K562 (cell line): ENCODE data around the gene ASCL2. TPM values are rescaled to one million over a fixed set of nuclear protein-coding genes. Genes with fewer than 3 reads are reported as not detected.

Experiments
- ATAC-seq: fragments of 200-7000 bp; cut with Tn5 transposase; 3 replicates; pipeline ENCODE4 v1.9.1; 2020; ENCODE audit warnings: moderate library complexity
- BruUV-seq: library from RNA; stranded (reverse); fragments of 400-500 nt; replicated peaks from 2 replicates; lab custom pipeline; 2021; lab: Mats Ljungman, UMichigan
- CTCF ChIA-PET: fragments of 300-600 bp; formaldehyde crosslinking; extraction: SDS; loops from one replicate; lab custom pipeline; 2021; ENCODE audit warnings: low intra/inter-chr PET ratio; lab: Yijun Ruan, JAX
- POLR2A ChIA-PET: fragments of 300-600, 350-650 bp; sonication (Branson Sonifier 250); formaldehyde crosslinking; extraction: SDS; loops from one replicate; lab custom pipeline; 2021; ENCODE audit warnings: antibody characterized with exemption, inconsistent platforms; lab: Yijun Ruan, JAX
- DNase-seq, 4 experiments: peaks; one replicate each; pipeline versions ENCODE4 v3.0.0 to v3.0.0-alpha.2; 2011 to 2018; ENCODE audit warnings: low spot score in 3 of 4, mixed read lengths in 3 of 4; ENCODE audit errors: extremely low read depth in 1 of 4
- FAIRE-seq: peaks from 2 replicates; lab custom pipeline; 2011; peaks lifted over from hg19 to GRCh38; lab: Jason Lieb, UNC
- H2AFZ ChIP-seq: 2 replicates; pipeline ENCODE4 v1.6.0; 2011; ENCODE audit warnings: low read depth, low read length, control low read depth, inconsistent platforms
- H3K27ac ChIP-seq: fragments of 200-600 bp; 3 replicates; pipeline ENCODE4 v1.8.0; 2011; ENCODE audit warnings: low read depth, mild to moderate bottlenecking, control low read depth, inconsistent platforms, low read length, moderate library complexity, mixed read lengths; ENCODE audit errors: extremely low read depth
- H3K27me3 ChIP-seq, 2 experiments: fragments of 300-600 bp in 1 of 2; 2 replicates in 1 of 2; 3 replicates in 1 of 2; pipeline versions ENCODE4 v1.6.0 to v1.8.0; 2011; ENCODE audit warnings: inconsistent platforms in 2 of 2, low read length in 2 of 2, mild to moderate bottlenecking in 1 of 2, mixed read lengths in 1 of 2, moderate library complexity in 1 of 2; ENCODE audit not compliant: control insufficient read depth in 2 of 2, insufficient read depth in 2 of 2
- H3K36me3 ChIP-seq: fragments of 300-600 bp; 3 replicates; pipeline ENCODE4 v1.8.0; 2011; ENCODE audit warnings: mild to moderate bottlenecking, low read length, inconsistent platforms; ENCODE audit not compliant: control insufficient read depth, insufficient read depth
- H3K4me1 ChIP-seq, 2 experiments: fragments of 200-600 bp in 1 of 2; replicated peaks in 1 of 2; 2 replicates in 1 of 2; 3 replicates in 1 of 2; pipeline versions ENCODE4 v1.5.1 to v1.8.0; 2011; ENCODE audit warnings: inconsistent platforms in 2 of 2, low read length in 2 of 2, mild to moderate bottlenecking in 1 of 2, mixed read lengths in 1 of 2, moderate library complexity in 1 of 2; ENCODE audit not compliant: control insufficient read depth in 2 of 2, insufficient read depth in 2 of 2
- H3K4me2 ChIP-seq: 2 replicates; pipeline ENCODE4 v1.6.1; 2011; ENCODE audit warnings: low read length, control low read depth, inconsistent platforms, mixed read lengths; ENCODE audit not compliant: insufficient read depth
- H3K4me3 ChIP-seq: fragments of 200-600 bp; sonication (generic), shearing (Covaris generic); 2 replicates; pipeline ENCODE4 v1.5.1; 2016; ENCODE audit warnings: control low read depth, inconsistent platforms
- H3K79me2 ChIP-seq: fragments of 200-600 bp; 3 replicates; pipeline ENCODE4 v1.8.0; 2011; ENCODE audit warnings: low read length, inconsistent platforms; ENCODE audit not compliant: control insufficient read depth, insufficient read depth
- H3K9ac ChIP-seq, 2 experiments: 2 replicates each; pipeline versions ENCODE4 v1.6.0 to v1.6.1; 2011; ENCODE audit warnings: low read depth in 2 of 2, low read length in 2 of 2, control low read depth in 1 of 2, inconsistent platforms in 1 of 2, mild to moderate bottlenecking in 1 of 2, mixed read lengths in 1 of 2; ENCODE audit not compliant: insufficient read depth in 1 of 2
- H3K9me1 ChIP-seq: one replicate; pipeline ENCODE4 v1.6.0; 2011; ENCODE audit warnings: inconsistent platforms, mild to moderate bottlenecking, low read length, moderate library complexity; ENCODE audit not compliant: control insufficient read depth, insufficient read depth
- H3K9me3 ChIP-seq: replicated peaks from 2 replicates; pipeline ENCODE4 v1.5.1; 2011; ENCODE audit warnings: low read depth, low read length, inconsistent platforms; ENCODE audit not compliant: control insufficient read depth, insufficient read depth
- H4K20me1 ChIP-seq: replicated peaks from 2 replicates; pipeline ENCODE4 v1.6.1; 2011; ENCODE audit warnings: low read length, inconsistent platforms, mixed read lengths; ENCODE audit not compliant: control insufficient read depth, insufficient read depth
- CBX5 ChIP-seq: IDR thresholded peaks from 2 replicates; pipeline ENCODE4 v1.6.1; 2014; ENCODE audit warnings: low read depth, borderline replicate concordance
- CC2D1A ChIP-seq: fragments of 450-650 bp; IDR thresholded peaks from 2 replicates; pipeline ENCODE4 v1.6.1; 2017; ENCODE audit warnings: mild to moderate bottlenecking
- CREB1 ChIP-seq, 2 experiments: sonication (generic) in 1 of 2; formaldehyde crosslinking in 1 of 2; IDR thresholded peaks; 2 replicates each; pipeline versions ENCODE4 v1.6.1 to v1.8.0; 2012 to 2022; ENCODE audit warnings: inconsistent platforms in 1 of 2, mild to moderate bottlenecking in 1 of 2, missing genetic modification reagents in 1 of 2, moderate library complexity in 1 of 2
- CTCF ChIP-seq, 3 experiments: IDR thresholded peaks in 2 of 3; conservative IDR thresholded peaks in 1 of 3; 2 replicates each; pipeline ENCODE4 v1.5.1; 2011 to 2012; ENCODE audit warnings: low read length in 3 of 3, mild to moderate bottlenecking in 3 of 3, control low read depth in 2 of 3, improper control_type of control experiment in 1 of 3, inconsistent platforms in 1 of 3, low read depth in 1 of 3, mixed read lengths in 1 of 3, moderate library complexity in 1 of 3; ENCODE audit not compliant: insufficient read depth in 2 of 3
- PCBP2 ChIP-seq: fragments of 200-400 bp; formaldehyde crosslinking; IDR thresholded peaks from 2 replicates; pipeline ENCODE4 v1.6.1; 2018; ENCODE audit warnings: low read length, low read depth, mild to moderate bottlenecking, moderate library complexity; ENCODE audit not compliant: poor library complexity, severe bottlenecking
- POLR2H ChIP-seq: IDR thresholded peaks from 2 replicates; pipeline ENCODE4 v1.6.1; 2016; ENCODE audit warnings: missing genetic modification characterization, low read depth, mild to moderate bottlenecking, control low read depth, missing compliant biosample characterization, moderate library complexity
- RBM22 ChIP-seq: fragments of 200-400 bp; formaldehyde crosslinking; IDR thresholded peaks from 2 replicates; pipeline ENCODE4 v1.6.1; 2018; ENCODE audit warnings: low read length, low read depth; ENCODE audit not compliant: poor library complexity, severe bottlenecking
- WGBS: fragments of 100-300 bp; shearing (Covaris generic); methylation state at CpG from one replicate; pipeline ENCODE4 v1.1.6; 2016; ENCODE audit warnings: low coverage, mixed read lengths; ENCODE audit not compliant: insufficient coverage; ENCODE audit errors: missing lambda C conversion rate; 5-methylcytosine and 5-hydroxymethylcytosine counted together
- in situ Hi-C: fragments of 300-500 bp; cut with MboI; formaldehyde crosslinking; loops from 4 replicates; pipeline ENCODE4 v1.15.0; 2018; ENCODE audit warnings: inconsistent platforms, mixed read lengths
- intact Hi-C: fragments of 100-400 bp; cut with micrococcal nuclease; formaldehyde crosslinking; loops from 2 replicates; pipeline ENCODE4 v1.14.2; 2022
- polyA plus RNA-seq, 8 experiments: library from polyadenylated mRNA; depleted of rRNA in 4 of 8; stranded (reverse) in 5 of 8; unstranded in 3 of 8; fragments of >200 nt; fragmentation: Nextera tagmentation in 2 of 8; fragmentation: Illumina TruSeq in 1 of 8; extraction: Ambion mirVana in 2 of 8; extraction: Trizol in 1 of 8; gene quantifications; 2 replicates each; pipeline versions ENCODE4 v1.2.1 to v1.2.3, GENCODE V29; 2011 to 2014; ENCODE audit warnings: inconsistent platforms in 1 of 8, missing spikeins in 1 of 8
- total RNA-seq, 7 experiments: library from RNA; depleted of rRNA in 6 of 7; stranded (reverse); fragments of >200 nt in 6 of 7; fragmentation: Illumina TruSeq in 2 of 7; extraction: Trizol in 2 of 7; gene quantifications; 2 replicates each; pipeline versions ENCODE4 v1.2.1 to v1.2.3, GENCODE V29; 2011 to 2021; ENCODE audit warnings: low replicate concordance in 1 of 7
- TF ChIP-seq, protein P1 (sequence below), 2 experiments: fragments of 450-650 bp; formaldehyde crosslinking in 1 of 2; IDR thresholded peaks; 2 replicates each; pipeline versions ENCODE4 v1.4.0 to v1.6.1; 2014 to 2020; ENCODE audit warnings: mild to moderate bottlenecking in 2 of 2, borderline replicate concordance in 1 of 2, low read depth in 1 of 2

The ASCL2 gene
- total and polyA plus RNA-seq, 9 of the 15 experiments (the other 6 are each of a cell fraction or from before 2014, with no cell fraction given) = 0.11 to 1.4 (median 0.36) TPM; not detected in 2

- Histone ChIP-seq H3K79me2 (peaks cover 8% of the 10 kb centered on the region; the same call in 2 of the 3 replicates), H3K27me3 (peaks cover 0 to 12% of the 10 kb centered on the region in 2 experiments; a peak in 2 of 5 replicates), H3K9me3 (no peaks in the 10 kb centered on the region), H3K36me3 (no peaks in the 10 kb centered on the region), H3K9me1 (no peaks in the 10 kb centered on the region), H2AFZ (no peak overlapping the region), H3K4me3 (no peak overlapping the region), H3K4me1 (peaks cover 37 to 70% of the 10 kb centered on the region in 2 experiments), H3K27ac (no peak overlapping the region), H3K4me2 (no peak overlapping the region), H4K20me1 (no peaks in the 10 kb centered on the region), H3K9ac (peak overlapping the region in 1 of 2 experiments; percentile 47; a peak in 1 of 4 replicates)
- POLR2A ChIA-PET = interaction anchor here (0.8 kb wide), 1 partner anchor 83 kb away, joined by 3 read pairs; no protein-coding TSS in a partner anchor
- WGBS = 55% methylated on average over 14 of the region's 18 CpGs
- DNase-seq = peak; percentile 61 to 65 (median 63)
- in situ Hi-C loops (loop anchor here (5.0 kb wide), 1 partner anchor 97 kb away; no protein-coding TSS in a partner anchor), intact Hi-C loops (loop anchor here (1.0 kb wide), 1 partner anchor 102 kb away; no protein-coding TSS in a partner anchor)
- BruUV-seq = no TSS peak
- CTCF ChIA-PET = interaction anchor here (1.3 to 3.2 kb wide), 2 partner anchors 102 to 104 kb away, joined by 9 to 21 read pairs; no protein-coding TSS in a partner anchor
- peak; percentile 41 for ATAC-seq
- FAIRE-seq = no peak
- TF ChIP-seq RBM22 = no peak
- TF ChIP-seq CTCF (IDR thresholded peaks at IDR 0.05 in 2 of 3, conservative IDR thresholded peaks at IDR 0.05 in 1 of 3; ENCODE audit: insufficient read depth in 2 of 3, low read depth in 1 of 3, low read length in 3 of 3) = peak; percentile 61 to 69 (median 68)
- TF ChIP-seq, protein P1, sequence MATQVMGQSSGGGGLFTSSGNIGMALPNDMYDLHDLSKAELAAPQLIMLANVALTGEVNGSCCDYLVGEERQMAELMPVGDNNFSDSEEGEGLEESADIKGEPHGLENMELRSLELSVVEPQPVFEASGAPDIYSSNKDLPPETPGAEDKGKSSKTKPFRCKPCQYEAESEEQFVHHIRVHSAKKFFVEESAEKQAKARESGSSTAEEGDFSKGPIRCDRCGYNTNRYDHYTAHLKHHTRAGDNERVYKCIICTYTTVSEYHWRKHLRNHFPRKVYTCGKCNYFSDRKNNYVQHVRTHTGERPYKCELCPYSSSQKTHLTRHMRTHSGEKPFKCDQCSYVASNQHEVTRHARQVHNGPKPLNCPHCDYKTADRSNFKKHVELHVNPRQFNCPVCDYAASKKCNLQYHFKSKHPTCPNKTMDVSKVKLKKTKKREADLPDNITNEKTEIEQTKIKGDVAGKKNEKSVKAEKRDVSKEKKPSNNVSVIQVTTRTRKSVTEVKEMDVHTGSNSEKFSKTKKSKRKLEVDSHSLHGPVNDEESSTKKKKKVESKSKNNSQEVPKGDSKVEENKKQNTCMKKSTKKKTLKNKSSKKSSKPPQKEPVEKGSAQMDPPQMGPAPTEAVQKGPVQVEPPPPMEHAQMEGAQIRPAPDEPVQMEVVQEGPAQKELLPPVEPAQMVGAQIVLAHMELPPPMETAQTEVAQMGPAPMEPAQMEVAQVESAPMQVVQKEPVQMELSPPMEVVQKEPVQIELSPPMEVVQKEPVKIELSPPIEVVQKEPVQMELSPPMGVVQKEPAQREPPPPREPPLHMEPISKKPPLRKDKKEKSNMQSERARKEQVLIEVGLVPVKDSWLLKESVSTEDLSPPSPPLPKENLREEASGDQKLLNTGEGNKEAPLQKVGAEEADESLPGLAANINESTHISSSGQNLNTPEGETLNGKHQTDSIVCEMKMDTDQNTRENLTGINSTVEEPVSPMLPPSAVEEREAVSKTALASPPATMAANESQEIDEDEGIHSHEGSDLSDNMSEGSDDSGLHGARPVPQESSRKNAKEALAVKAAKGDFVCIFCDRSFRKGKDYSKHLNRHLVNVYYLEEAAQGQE (IDR thresholded peaks at IDR 0.05; ENCODE audit: borderline replicate concordance) = peak; percentile 56
- TF ChIP-seq, protein P1 (CRISPR knock-in tag; IDR thresholded peaks at IDR 0.05; ENCODE audit: low read depth) = no peak
- TF ChIP-seq CBX5 = no peak
- TF ChIP-seq PCBP2 = no peak
- TF ChIP-seq CC2D1A = 0 out of 2 replicates have a peak, but pooled peaks have one; percentile 22
- no peak for TF ChIP-seq POLR2H
- TF ChIP-seq CREB1 (IDR thresholded peaks at IDR 0.05) = no peak
- TF ChIP-seq CREB1 (CRISPR knock-in tag; IDR thresholded peaks at IDR 0.05) = no peak
These were observed 28.7 kb upstream of the ASCL2 start for GRCh38 chr11:2298795-2299761.
